Measurements from ENCODE around the gene TCERG1.

Gene TCERG1

DNA sequence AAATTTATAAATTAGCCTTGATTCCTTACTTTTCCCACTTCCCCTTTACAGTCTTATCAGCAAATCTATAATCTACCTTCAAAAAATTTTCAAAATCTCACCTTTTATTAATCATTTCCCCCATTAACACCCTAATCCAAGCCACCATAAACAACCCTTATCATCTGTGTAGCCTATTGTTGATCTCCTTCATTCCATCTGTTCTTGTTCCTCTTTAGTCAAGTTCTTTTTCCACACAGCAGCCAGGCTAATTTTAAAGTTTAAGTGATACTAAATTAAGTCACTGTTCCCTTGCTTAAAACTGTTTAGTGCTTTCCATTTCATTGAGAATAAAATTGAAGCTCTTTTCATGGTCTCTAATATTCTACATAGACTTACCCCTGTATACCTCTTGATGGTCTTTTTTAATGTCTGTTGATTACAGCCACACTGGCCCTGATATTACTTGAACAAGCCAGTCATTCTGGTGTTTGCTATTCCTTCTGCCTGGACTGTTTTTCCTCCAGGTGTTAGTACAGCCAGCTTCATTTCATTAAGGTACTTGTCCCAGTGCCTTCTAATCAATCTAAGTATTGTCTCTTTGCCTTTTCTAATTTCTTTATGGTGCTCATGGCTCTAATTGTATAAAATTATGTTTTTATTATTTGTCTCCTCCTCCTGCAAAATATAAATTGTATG lies 37.7 kb downstream of the TCERG1 start:
- TF ChIP-seq, protein P1, sequence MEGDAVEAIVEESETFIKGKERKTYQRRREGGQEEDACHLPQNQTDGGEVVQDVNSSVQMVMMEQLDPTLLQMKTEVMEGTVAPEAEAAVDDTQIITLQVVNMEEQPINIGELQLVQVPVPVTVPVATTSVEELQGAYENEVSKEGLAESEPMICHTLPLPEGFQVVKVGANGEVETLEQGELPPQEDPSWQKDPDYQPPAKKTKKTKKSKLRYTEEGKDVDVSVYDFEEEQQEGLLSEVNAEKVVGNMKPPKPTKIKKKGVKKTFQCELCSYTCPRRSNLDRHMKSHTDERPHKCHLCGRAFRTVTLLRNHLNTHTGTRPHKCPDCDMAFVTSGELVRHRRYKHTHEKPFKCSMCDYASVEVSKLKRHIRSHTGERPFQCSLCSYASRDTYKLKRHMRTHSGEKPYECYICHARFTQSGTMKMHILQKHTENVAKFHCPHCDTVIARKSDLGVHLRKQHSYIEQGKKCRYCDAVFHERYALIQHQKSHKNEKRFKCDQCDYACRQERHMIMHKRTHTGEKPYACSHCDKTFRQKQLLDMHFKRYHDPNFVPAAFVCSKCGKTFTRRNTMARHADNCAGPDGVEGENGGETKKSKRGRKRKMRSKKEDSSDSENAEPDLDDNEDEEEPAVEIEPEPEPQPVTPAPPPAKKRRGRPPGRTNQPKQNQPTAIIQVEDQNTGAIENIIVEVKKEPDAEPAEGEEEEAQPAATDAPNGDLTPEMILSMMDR (IDR thresholded peaks at IDR 0.05; ENCODE audit: low read depth, low read length), result no peak
- DNase-seq (ENCODE audit: low read depth in 2 of 2), result no peak
- no peak overlapping the region for H3K4me3 ChIP-seq (replicated peaks in 1 of 2; ENCODE audit: low read depth in 2 of 2, low read length in 2 of 2)

DNA sequence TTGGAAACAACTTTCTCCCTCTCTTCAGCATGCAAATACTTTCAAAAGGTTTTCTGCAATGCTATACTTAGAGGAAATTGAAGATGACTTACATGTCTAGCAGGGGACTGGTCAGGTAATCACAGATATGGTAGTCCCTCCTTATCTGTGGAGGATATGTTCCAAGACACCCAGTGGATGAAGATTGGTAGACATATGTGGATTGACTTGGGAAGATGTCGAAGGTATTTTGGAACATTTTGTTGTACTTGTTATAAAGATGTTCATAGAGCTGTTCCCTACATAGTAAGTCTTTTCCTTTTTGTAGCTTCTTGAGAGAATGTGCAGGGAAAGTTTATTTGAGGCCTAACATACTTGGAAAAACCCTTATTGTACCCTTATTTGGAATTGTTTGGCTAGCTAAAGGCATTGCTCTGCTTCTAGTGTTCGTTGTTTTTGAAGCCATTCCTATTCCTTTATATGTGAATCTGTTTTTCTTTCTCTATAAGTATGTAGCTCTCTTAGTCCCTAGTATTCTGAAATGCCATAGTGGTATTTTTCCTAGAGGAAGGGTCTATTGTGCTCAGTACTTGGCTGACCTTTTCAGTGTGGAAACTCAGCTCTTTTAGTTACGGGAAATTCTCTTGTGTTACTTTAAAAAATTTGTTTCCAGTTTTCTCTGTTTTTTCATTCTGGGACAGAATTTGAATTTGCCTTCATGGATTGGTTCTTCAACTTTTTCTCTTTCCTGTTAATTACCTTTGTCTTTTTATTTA lies 43.1 kb downstream of the TCERG1 start:
- DNase-seq (ENCODE audit: low read depth in 2 of 2), result no peak
- H3K4me3 ChIP-seq (replicated peaks in 1 of 2; ENCODE audit: low read depth in 2 of 2, low read length in 2 of 2), result no peak overlapping the region
- TF ChIP-seq, protein P1 (IDR thresholded peaks at IDR 0.05; ENCODE audit: low read depth, low read length), result no peak

DNA sequence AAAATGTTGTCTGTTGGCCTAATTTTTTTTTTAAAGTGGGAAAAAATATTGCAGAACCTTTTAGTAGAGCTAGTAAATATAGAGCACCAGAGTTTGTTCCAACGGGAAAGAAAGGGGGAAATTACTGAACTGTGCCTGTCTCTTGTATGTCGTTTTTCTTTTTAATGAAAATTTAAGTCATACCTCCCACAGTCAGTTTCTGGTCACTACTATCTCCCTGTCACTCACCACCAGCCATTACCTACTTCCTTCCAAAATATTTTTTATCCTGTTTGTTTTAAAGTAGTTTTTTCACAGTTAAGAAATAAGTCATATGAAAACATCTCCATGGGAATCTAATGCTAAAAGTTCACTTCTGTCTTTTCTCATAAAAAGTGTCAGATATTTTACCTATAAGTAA lies 47.5 kb downstream of the TCERG1 start:
- H3K4me3 ChIP-seq (replicated peaks in 1 of 2; ENCODE audit: low read depth in 2 of 2, low read length in 2 of 2), result no peak overlapping the region
- TF ChIP-seq, protein P1 (IDR thresholded peaks at IDR 0.05; ENCODE audit: low read depth, low read length), result no peak
- DNase-seq (ENCODE audit: low read depth in 2 of 2), result no peak

DNA sequence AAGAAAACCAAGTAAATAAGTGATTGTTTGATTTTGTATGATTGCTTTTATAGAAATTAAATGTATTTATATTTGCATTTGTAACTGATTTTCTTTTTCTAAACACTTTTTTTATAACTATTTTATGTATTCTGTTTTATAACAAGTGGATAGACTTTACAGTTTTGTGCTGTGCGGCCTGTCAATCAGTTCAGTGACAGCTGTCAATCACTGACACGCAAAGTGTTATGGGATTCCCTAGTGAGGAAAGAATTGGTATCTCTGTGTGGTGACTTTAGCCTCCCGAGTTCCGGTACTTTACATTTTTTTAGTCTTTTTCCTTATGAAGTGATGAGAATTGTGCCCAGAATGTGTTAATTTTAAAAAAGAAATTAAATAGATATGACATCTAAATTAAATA lies 52.5 kb downstream of the TCERG1 start:
- TF ChIP-seq, protein P1 (IDR thresholded peaks at IDR 0.05; ENCODE audit: low read depth, low read length), result no peak
- H3K4me3 ChIP-seq (replicated peaks in 1 of 2; ENCODE audit: low read depth in 2 of 2, low read length in 2 of 2), result no peak overlapping the region
- DNase-seq (ENCODE audit: low read depth in 2 of 2), result no peak

DNA sequence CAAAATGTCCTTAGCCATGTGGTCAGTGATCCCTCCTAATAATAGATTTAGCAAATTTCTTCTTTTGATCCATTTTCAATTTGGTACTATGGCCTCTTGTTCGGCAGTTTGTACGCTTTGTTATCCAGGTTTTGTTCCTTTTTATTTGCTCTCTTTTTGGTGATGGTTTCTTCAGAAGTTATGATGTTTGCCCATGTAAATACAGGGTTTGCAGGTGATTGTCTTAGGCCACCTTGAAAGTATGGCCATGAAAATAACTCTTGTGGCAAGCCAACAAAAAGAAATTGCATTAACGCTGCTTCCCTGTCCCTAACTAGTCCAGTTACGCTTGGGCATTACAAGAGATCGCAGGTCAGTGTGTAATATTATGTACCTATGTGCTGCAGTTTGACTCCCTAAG lies 60.3 kb downstream of the TCERG1 start:
- TF ChIP-seq, protein P1 (IDR thresholded peaks at IDR 0.05; ENCODE audit: low read depth, low read length), result no peak
- H3K4me3 ChIP-seq (replicated peaks in 1 of 2; ENCODE audit: low read depth in 2 of 2, low read length in 2 of 2), result no peak overlapping the region
- DNase-seq (ENCODE audit: low read depth in 2 of 2), result no peak

DNA sequence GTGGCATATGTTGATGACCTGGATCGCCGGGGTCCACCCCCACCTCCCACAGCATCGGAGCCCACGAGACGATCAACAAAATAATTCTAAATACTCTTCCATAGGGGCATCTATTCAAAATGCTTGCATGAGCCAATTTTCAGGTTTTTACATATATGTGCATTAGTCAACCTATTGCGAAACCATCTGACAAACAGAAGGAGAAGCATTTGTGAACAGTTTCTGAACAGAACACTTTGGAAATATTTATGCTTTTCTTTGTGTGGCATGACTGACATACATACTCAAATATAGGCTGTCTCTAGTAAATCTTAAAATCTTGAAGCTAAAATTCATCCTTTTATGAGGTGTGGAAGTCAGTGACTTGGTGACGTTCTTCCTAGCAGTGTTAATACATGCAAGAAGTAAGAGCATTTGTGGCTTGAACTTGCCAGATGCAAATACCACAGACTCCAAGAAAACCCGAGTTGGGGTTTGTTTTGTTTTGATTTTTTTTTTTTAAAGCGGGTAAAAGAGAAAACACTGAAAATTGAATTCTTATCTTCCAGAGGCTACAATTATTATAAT lies 63.5 kb downstream of the TCERG1 start:
- TF ChIP-seq, protein P1 (IDR thresholded peaks at IDR 0.05; ENCODE audit: low read depth, low read length), result no peak
- peak; percentile 53 to 68 for DNase-seq (ENCODE audit: low read depth in 2 of 2)

More for the DNA sequence above, 63.5 kb downstream of the TCERG1 start:
- H3K4me3 ChIP-seq (replicated peaks in 1 of 2; ENCODE audit: low read depth in 2 of 2, low read length in 2 of 2), result no peak overlapping the region
